AG10803 (cell line): ENCODE data around the gene CES3.

Experiments used
- DNase-seq: peaks from one replicate; pipeline ENCODE4 v3.0.0; 2010; ENCODE audit warnings: low read depth
- H3K4me3 ChIP-seq: 2 replicates; pipeline ENCODE4 v1.5.1; 2011; ENCODE audit warnings: mild to moderate bottlenecking, low read length, control low read depth
- TF ChIP-seq, protein P1 (sequence below): conservative IDR thresholded peaks from 2 replicates; pipeline ENCODE4 v1.5.1; 2011; ENCODE audit warnings: mild to moderate bottlenecking, low read length, control low read depth, inconsistent platforms

Gene CES3

GRCh38 chr16:67014634-67015312, 53.7 kb downstream of the CES3 start:
- TF ChIP-seq, protein P1, sequence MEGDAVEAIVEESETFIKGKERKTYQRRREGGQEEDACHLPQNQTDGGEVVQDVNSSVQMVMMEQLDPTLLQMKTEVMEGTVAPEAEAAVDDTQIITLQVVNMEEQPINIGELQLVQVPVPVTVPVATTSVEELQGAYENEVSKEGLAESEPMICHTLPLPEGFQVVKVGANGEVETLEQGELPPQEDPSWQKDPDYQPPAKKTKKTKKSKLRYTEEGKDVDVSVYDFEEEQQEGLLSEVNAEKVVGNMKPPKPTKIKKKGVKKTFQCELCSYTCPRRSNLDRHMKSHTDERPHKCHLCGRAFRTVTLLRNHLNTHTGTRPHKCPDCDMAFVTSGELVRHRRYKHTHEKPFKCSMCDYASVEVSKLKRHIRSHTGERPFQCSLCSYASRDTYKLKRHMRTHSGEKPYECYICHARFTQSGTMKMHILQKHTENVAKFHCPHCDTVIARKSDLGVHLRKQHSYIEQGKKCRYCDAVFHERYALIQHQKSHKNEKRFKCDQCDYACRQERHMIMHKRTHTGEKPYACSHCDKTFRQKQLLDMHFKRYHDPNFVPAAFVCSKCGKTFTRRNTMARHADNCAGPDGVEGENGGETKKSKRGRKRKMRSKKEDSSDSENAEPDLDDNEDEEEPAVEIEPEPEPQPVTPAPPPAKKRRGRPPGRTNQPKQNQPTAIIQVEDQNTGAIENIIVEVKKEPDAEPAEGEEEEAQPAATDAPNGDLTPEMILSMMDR, result no peak
- no peak for DNase-seq
- peak overlapping the region; percentile 52; the same call in 1 of the 2 replicates for H3K4me3 ChIP-seq

- DNase-seq, result no peak
- no peak overlapping the region for H3K4me3 ChIP-seq
- TF ChIP-seq, protein P1, result no peak
These were observed 54.3 kb downstream of the CES3 start for GRCh38 chr16:67015313-67015731.

- H3K4me3 ChIP-seq, result no peak overlapping the region
- no peak for DNase-seq
- TF ChIP-seq, protein P1, result no peak
These were observed 55.1 kb downstream of the CES3 start for GRCh38 chr16:67016143-67016542.

DNA sequence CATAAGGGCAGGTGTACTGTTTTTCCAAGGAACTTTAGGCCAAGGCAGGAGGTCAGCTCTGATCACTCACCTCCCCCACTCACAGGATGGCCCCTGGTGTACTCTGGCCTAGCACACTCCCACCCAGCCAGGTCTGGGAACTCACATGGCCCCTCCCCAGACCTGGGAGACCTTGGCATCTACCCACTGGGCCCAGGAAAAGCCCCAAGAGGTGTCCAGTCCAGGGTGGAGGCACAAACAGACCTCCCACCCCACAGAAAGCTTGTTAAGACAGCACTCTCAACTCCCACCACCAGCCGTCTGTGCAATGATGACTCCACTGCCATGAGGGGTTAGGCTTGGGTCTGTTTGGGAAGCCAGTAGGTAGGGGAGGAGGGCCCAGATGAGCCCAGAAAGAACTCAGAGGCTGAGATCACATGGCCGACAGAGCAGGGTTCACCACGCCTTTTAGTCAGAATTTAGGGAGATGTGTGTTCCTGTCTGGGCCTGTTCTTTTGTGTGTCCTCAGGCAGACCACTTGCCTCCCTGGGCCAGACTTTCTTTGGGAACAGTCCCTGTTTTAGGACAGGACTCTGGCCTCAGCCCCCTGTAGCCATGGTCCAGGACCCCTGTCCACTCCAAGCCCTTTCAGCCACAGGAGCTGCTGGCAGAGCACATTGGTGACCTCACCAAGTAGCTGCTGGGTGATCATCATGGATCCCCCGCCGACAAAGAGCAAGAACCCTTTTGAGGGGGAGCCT, 55.8 kb downstream of the CES3 start:
- no peak overlapping the region for H3K4me3 ChIP-seq
- TF ChIP-seq, protein P1, result no peak
- no peak for DNase-seq

DNA sequence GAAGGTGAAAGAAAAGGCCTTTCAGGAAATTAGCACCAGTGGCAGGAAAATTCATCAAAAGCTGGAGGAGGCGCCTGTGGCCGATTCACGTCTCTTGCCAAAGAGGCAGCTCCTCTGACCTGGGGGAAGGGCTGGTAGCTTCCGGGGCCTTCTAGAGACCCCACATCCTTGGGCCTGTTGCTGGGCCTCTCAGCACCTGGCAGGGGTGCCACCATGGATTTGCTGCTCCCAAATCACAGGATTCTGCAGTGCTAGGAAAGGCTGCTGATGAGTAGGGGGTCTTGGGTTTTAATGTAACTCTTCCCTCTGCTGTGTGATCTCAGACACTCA, 56.3 kb downstream of the CES3 start:
- TF ChIP-seq, protein P1, result no peak
- no peak for DNase-seq
- H3K4me3 ChIP-seq, result no peak overlapping the region

DNA sequence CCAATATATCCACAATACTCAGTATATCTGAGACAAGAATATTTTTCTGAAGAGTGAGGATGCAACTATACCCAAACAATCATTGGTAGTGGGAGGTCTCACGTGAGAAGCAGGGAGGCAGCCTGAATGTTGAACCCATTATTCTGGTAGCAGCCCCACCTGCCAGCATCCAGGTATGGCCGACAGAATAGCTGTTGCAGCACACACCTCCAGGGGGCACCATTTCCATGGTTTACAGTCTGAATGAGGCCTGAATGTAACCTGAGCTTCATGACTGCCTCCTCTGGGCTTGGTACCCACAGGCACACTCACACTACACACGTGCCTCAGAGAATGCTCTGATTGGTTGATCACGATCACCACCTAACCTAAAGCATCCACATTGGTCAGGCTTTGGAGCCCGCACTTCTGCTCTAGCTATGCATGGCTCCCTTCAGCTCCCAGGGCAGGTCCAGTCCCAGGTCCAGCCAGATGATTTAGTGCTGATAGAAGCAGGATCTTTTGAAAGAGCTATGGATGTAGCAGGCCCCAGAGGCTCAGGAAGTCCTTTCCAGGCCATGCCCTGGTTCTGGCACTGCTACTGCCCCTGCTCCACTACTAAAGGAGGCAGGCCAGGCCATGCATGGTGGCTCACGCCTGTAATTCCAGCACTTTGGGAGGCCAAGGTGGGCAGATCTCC, 56.9 kb downstream of the CES3 start:
- peak; percentile 87 for DNase-seq
- H3K4me3 ChIP-seq, result no peak overlapping the region
- TF ChIP-seq, protein P1, result peak; percentile 69
